OCI-LY7 (cell line): ENCODE measurements around the gene TMED3.

ENCODE experiments used
- CTCF ChIP-seq: fragments of 200-600 bp; sonication (generic); conservative IDR thresholded peaks from 2 replicates; pipeline ENCODE4 v1.5.1; 2014; ENCODE audit warnings: mild to moderate bottlenecking, antibody characterized with exemption, low read length, moderate library complexity, mixed read lengths
- EZH2phosphoT487 ChIP-seq: fragments of 200-600 bp; sonication (generic); IDR thresholded peaks from 2 replicates; pipeline ENCODE4 v1.6.1; 2018; ENCODE audit warnings: low read depth, borderline replicate concordance, mild to moderate bottlenecking, mixed run types, antibody characterized with exemption, low read length, moderate library complexity, mixed read lengths

GRCh38 chr15:79357566-79357965 lies 46.7 kb downstream of the TMED3 start:
- no peak for TF ChIP-seq CTCF
- no peak for TF ChIP-seq EZH2phosphoT487
